Activated naive CD4-positive, alpha-beta T cell treated with Interleukin-2 at 50 U/mL for 16 hours (primary cell): Measurements from ENCODE around the gene MYO6.

Source experiments
- DNase-seq: peaks from one replicate; pipeline ENCODE4 v3.0.0-alpha.2; 2020

Gene MYO6

GRCh38 chr6:75770844-75771243 lies 21.8 kb downstream of the MYO6 start:
- DNase-seq = no peak

GRCh38 chr6:75775219-75775618 lies 26.2 kb downstream of the MYO6 start:
- DNase-seq = no peak

GRCh38 chr6:75776461-75776860 lies 27.4 kb downstream of the MYO6 start:
- no peak for DNase-seq

GRCh38 chr6:75778757-75779156 lies 29.7 kb downstream of the MYO6 start:
- no peak for DNase-seq

GRCh38 chr6:75786152-75786551 lies 37.1 kb downstream of the MYO6 start:
- no peak for DNase-seq

GRCh38 chr6:75788894-75789293 lies 39.9 kb downstream of the MYO6 start:
- no peak for DNase-seq

- DNase-seq = no peak
Observed at GRCh38 chr6:75791881-75792280, 42.8 kb downstream of the MYO6 start.

GRCh38 chr6:75794351-75794846 lies 45.4 kb downstream of the MYO6 start:
- DNase-seq = no peak

- DNase-seq = no peak
Observed at GRCh38 chr6:75794954-75795739, 46.1 kb downstream of the MYO6 start.

- no peak for DNase-seq
Observed at GRCh38 chr6:75796723-75797122, 47.7 kb downstream of the MYO6 start.

- DNase-seq = no peak
Observed at GRCh38 chr6:75800133-75800532, 51.1 kb downstream of the MYO6 start.

GRCh38 chr6:75800708-75801505 lies 51.9 kb downstream of the MYO6 start:
- no peak for DNase-seq

- DNase-seq = no peak
Observed at GRCh38 chr6:75802366-75802765, 53.3 kb downstream of the MYO6 start.

GRCh38 chr6:75808507-75808906 lies 59.5 kb downstream of the MYO6 start:
- DNase-seq = no peak

GRCh38 chr6:75812560-75812959 lies 63.5 kb downstream of the MYO6 start:
- DNase-seq = no peak

GRCh38 chr6:75813476-75814250 lies 64.6 kb downstream of the MYO6 start:
- no peak for DNase-seq

GRCh38 chr6:75815756-75816155 lies 66.7 kb downstream of the MYO6 start:
- no peak for DNase-seq

GRCh38 chr6:75818098-75818855 lies 69.2 kb downstream of the MYO6 start:
- DNase-seq = no peak

- DNase-seq = no peak
Observed at GRCh38 chr6:75819776-75820487, 70.9 kb downstream of the MYO6 start.

- no peak for DNase-seq
Observed at GRCh38 chr6:75824160-75824559, 75.1 kb downstream of the MYO6 start.

GRCh38 chr6:75827163-75827562 lies 78.1 kb downstream of the MYO6 start:
- no peak for DNase-seq
